ENCODE measurements around the gene DCTD. TPM values are rescaled to one million over a fixed set of nuclear protein-coding genes. Genes with fewer than 3 reads are reported as not detected.

The DCTD gene
- total RNA-seq, 1 donor = 91.2 TPM

DNA sequence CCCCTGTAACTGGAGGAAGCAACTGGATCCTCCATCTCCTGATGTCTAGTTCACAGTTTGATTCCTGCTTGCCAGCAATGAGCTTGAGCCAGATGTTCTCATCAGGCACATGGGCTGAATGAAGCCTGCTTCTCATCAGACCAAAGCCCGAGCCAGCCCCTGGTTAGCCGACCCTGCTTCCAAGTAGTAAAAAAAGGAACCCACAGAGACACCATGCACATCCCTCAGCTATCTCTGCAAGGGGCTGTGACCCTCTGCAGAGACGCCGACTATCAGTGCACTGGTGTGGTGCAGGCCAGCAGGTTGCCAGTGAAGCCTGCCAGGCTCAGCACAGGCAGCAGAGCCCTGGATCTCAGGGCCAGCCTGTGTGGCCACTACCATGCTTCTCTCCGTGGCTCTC, 2.8 kb downstream of the DCTD start:
- no peak for DNase-seq (ENCODE audit: low read depth)
- H3K4me3 ChIP-seq (ENCODE audit: low read depth, low read length) = no peak overlapping the region
- TF ChIP-seq, protein P1, sequence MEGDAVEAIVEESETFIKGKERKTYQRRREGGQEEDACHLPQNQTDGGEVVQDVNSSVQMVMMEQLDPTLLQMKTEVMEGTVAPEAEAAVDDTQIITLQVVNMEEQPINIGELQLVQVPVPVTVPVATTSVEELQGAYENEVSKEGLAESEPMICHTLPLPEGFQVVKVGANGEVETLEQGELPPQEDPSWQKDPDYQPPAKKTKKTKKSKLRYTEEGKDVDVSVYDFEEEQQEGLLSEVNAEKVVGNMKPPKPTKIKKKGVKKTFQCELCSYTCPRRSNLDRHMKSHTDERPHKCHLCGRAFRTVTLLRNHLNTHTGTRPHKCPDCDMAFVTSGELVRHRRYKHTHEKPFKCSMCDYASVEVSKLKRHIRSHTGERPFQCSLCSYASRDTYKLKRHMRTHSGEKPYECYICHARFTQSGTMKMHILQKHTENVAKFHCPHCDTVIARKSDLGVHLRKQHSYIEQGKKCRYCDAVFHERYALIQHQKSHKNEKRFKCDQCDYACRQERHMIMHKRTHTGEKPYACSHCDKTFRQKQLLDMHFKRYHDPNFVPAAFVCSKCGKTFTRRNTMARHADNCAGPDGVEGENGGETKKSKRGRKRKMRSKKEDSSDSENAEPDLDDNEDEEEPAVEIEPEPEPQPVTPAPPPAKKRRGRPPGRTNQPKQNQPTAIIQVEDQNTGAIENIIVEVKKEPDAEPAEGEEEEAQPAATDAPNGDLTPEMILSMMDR (IDR thresholded peaks at IDR 0.05; ENCODE audit: insufficient read depth, low read length) = no peak

DNA sequence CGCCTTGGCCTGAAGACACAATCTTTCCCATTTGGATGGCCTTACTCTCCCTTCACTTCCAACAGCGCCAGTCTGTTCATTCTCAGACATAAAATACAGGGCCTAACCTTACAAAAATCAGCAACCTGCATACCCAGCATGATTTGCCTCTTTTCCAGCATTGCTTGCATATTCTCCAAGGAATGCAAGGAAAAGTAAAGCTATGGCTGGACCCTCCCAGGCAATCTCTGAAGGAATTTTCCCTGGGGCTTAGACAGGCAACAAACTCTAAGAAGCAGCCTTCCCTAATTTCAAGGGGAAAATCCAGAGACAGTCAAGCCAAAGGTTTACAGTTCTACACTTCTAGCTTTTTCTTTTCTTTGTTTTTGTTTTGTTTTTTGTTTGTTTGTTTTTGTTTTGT, 3.6 kb downstream of the DCTD start:
- H3K4me3 ChIP-seq (ENCODE audit: low read depth, low read length) = no peak overlapping the region
- TF ChIP-seq, protein P1 (IDR thresholded peaks at IDR 0.05; ENCODE audit: insufficient read depth, low read length) = no peak
- DNase-seq (ENCODE audit: low read depth) = no peak

DNA sequence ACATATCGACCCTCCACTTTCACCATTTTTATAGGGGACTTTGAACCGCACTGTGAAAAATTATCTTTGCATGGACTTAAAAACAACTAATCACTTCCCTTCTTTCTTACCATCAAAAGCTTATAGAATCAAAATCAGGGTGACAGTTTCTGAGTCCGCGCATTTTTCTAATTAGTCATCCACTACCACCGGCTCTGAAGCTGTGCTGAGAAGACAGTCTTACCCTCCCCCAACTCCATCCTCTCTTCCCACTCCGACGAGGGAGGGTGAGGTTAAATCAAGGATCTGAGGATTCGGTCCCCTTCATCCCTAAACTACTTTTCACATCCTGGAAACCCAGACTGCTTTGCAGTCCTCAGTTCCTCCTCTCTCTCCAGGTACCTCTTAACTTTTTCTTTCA, 4.2 kb downstream of the DCTD start:
- DNase-seq (ENCODE audit: low read depth) = no peak

DNA sequence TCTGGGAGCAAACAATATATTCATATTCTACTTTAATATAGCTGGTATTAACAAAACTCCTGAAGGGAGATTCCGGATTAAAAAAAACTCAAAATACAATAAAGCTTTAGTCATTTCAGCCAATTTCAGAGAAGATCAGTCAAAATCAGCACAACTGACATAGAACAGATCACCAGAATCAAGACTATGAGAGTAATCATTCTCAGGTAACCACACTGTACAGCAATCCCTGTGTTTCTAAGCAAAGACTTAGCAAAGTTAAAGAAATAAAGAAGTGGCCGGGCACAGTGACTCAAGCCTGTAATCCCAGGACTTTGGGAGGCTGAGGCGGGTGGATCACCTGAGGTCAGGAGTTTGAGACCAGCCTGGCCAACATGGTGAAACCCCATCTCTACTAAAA, 9.1 kb downstream of the DCTD start:
- H3K4me3 ChIP-seq (ENCODE audit: low read depth, low read length) = no peak overlapping the region
- DNase-seq (ENCODE audit: low read depth) = no peak
- TF ChIP-seq, protein P1 (IDR thresholded peaks at IDR 0.05; ENCODE audit: insufficient read depth, low read length) = no peak

More for the DNA sequence above, 4.2 kb downstream of the DCTD start:
- TF ChIP-seq, protein P1 (IDR thresholded peaks at IDR 0.05; ENCODE audit: insufficient read depth, low read length) = no peak
- no peak overlapping the region for H3K4me3 ChIP-seq (ENCODE audit: low read depth, low read length)

DNA sequence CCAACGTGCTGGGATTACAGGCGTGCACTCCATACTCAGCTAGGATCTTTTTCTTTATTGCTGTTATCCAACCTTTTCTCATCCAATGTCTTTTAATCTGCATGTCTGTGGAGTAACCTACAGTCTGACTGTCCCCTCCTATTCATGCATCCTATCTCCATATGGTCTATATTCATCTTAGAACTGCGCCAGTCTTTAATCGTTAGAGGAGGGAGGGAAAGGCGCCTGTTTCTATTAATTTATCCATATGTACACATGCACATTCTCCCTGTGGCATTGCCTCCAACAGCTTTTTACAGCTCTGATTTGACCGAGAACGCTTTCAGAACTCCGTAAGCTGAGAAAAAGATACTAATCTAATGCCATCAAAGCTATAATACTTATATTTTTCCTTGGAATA, 9.8 kb downstream of the DCTD start:
- DNase-seq (ENCODE audit: low read depth) = no peak
- TF ChIP-seq, protein P1 (IDR thresholded peaks at IDR 0.05; ENCODE audit: insufficient read depth, low read length) = no peak
- no peak overlapping the region for H3K4me3 ChIP-seq (ENCODE audit: low read depth, low read length)

DNA sequence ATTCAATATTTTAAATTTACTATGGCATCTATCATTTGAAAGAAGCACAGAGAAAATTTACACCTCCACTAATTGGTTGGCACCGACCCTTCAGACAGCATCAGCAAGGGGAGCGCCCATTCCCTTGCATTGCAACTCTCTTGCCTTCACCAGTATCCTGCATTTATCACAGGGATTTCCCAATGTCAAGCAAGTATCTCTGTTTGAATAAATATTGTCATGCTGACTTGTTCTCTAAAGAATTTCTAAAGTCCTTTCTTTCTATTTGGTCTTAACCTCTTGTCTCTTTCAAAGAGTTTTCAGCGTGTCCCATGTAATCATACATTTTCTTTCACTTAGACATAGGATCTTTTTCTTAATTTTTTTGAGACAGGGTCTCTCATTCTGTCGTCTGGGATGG, 10.4 kb downstream of the DCTD start:
- TF ChIP-seq, protein P1 (IDR thresholded peaks at IDR 0.05; ENCODE audit: insufficient read depth, low read length) = no peak

DNA sequence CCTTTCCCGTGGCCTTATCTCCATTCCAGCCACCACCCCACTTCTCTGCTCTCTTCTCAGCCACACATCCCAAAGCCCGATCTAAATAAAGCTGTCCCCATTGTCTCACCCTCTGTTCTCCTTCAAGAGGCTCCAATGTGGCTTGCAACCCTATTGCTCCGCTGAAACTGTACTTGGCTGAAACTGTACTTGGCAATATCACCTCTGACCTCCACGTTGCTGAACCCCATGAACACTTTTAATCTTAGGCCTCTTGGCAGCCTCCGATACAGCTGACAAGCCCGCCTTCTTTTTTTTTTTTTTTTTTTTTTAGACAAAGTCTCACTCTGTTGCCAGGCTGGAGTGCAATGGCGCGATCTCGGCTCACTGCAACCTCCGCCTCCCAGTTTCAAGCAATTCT, 12.1 kb downstream of the DCTD start:
- DNase-seq (ENCODE audit: low read depth) = no peak
- TF ChIP-seq, protein P1 (IDR thresholded peaks at IDR 0.05; ENCODE audit: insufficient read depth, low read length) = no peak
- no peak overlapping the region for H3K4me3 ChIP-seq (ENCODE audit: low read depth, low read length)

More for the DNA sequence above, 10.4 kb downstream of the DCTD start:
- no peak for DNase-seq (ENCODE audit: low read depth)
- H3K4me3 ChIP-seq (ENCODE audit: low read depth, low read length) = no peak overlapping the region

All from fibroblast of the aortic adventitia (primary cell).